Effector CD8-positive, alpha-beta T cell (primary cell): ENCODE measurements around the gene WDR13.
A peak's percentile ranks its signal among the peaks of the same experiment; 100 is the strongest.
"Not testable (repeated sequence)": the region's sequence is repeated elsewhere in the genome, so short reads cannot be mapped to it uniquely, and the experiment has no call there.

Source experiments
- DNase-seq: peaks from one replicate; lab custom pipeline; 2025; lab: John Stamatoyannopoulos, UW
- total RNA-seq, 4 experiments: gene quantifications; one replicate each; lab custom pipeline; 2026; lab: John Stamatoyannopoulos, UW

WDR13 gene
- 48.3 to 58.5 (median 54.1) reads per million in 4 experiments for total RNA-seq

DNA sequence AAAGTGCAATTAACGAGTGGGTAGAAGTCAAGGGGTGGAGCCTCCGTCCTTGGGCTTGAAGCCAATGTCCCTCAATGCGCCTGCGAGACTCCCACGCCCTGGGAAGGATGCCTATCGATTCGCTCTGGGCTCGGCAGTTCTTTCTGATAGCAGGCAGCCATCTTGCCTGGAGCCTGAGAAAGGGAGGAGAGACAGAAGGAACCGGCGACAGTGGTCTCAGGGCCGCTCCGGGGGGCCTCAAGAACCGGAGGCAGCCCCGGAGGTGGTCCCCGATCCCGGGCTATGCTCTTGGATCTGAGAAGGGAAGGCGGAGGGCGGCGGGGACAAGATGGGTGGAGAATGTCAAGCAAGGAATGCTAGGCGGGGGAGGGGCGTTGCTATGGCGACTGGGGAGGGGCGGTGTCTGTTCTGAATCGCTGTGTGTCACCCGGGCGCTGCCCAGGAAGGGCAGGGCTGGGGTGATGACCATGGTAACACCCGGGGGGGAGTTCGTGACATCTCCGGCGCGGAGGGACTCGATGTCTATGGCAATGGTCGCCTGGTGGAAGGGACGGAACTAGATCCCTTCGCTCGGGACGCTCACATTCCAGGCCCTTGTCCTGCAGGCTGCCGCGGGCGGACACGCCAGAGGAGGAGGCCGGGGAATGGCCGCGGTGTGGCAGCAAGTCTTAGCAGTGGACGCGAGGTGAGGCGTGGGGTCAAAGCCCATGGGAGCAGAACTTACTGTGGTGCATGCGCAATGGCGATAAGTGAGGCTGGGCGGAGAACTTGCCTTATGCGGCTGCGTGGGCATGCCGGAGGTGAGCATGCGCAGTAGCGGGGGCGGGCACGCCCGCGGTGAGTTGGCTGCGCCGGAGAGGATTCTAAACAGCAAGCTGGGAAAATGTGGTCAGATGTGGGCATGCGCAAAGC, at the start of gene WDR13:
Gene WDR13, plus strand, starts transcription at position 140 of the 912 bp plus-strand sequence. Its CDS starts 505 bp downstream, at position 645.
- DNase-seq = peak; percentile 83

GRCh38 chrX:48548871-48549270, 48.4 kb upstream of the WDR13 start:
- DNase-seq = no peak

- DNase-seq = not testable (repeated sequence)
Observed at GRCh38 chrX:48555731-48556325, 41.5 kb upstream of the WDR13 start.

DNA sequence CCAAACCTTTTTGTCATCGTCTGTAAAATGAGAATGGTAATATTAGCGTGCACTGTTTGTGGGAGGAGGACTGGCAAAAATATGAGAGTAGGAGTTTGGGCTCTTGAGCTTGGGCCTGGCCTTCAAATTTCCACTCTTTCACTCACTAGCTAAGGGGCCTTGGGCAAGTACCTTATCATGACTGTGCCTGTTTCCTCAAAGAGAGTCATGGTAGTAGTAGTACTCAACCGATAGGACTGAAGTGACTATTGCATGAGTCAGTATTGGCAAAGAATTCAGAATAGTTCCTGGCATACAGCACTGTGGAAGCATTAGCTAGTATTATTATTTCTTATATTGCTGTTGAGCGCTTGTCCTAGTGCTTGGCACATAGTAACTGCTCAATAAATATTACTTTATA, 39.0 kb upstream of the WDR13 start:
- DNase-seq = no peak

DNA sequence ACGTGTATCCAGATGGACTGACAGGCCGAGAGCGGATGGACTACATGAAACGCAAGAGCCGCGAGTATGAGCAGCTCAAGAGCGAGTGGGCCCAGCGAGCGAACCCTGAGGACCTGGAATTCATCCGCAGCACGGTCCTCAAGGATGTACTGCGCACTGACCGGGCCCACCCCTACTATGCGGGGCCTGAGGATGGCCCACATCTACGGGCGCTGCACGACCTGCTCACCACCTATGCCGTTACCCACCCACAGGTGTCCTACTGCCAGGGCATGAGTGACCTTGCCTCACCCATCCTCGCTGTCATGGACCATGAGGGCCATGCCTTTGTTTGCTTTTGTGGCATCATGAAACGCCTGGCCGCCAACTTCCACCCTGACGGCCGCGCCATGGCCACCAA, 37.7 kb upstream of the WDR13 start:
- DNase-seq = no peak

GRCh38 chrX:48560056-48560455, 37.2 kb upstream of the WDR13 start:
- no peak for DNase-seq

- no peak for DNase-seq
Observed at GRCh38 chrX:48560681-48561080, 36.6 kb upstream of the WDR13 start.

- DNase-seq = no peak
Observed at GRCh38 chrX:48569958-48570357, 27.3 kb upstream of the WDR13 start.

- DNase-seq = no peak
Observed at GRCh38 chrX:48573690-48574269, 23.5 kb upstream of the WDR13 start.

DNA sequence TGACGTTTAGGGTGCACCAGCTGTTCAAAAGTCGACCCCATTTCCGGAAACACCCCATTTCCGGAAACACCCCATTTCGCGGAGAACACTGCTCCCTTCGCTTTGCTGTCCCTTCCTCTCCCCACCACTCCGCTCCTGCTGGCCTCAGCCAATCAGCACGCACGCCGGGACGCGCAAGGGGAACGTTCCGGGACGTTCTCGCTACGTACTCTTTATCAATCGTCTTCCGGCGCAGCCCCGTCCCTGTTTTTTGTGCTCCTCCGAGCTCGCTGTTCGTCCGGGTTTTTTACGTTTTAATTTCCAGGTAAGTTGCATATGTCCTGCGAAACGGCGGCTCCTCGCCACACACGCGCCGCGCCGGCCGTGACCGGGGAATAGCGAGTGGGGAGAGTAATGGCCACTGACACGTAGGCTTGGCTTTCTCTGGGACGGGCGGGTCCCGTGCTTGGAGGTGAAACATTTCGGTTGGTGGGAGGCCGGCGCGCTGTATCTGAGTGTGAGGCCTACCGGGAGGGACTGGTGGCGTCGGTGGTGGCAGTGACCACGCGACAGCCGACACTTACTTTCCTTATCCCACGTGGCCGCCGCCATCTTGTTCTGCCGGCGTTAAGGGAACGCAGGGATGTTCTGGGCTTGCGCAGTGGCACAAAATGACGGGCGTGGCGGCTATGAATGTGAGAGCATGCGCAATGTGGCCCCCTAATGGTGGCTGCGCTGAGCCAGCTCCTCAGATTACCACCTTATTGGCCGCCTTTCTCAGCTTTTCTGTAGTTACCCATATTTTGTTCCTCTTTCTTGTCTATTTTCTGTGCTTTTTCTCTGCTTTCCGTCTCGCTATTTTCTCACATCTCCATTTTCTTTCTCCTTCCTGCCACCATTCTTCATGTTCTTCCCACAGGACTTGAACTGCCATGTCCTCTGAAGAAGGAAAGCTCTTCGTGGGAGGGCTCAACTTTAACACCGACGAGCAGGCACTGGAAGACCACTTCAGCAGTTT, 22.7 kb upstream of the WDR13 start, which contains the start of gene RBM3:
Gene RBM3, plus strand, starts transcription at position 215 of the 997 bp plus-strand sequence. Its CDS starts 697 bp downstream, at position 912.
- peak; percentile 85 for DNase-seq

- no peak for DNase-seq
Observed at GRCh38 chrX:48575642-48576041, 21.6 kb upstream of the WDR13 start.

GRCh38 chrX:48576108-48576507, 21.2 kb upstream of the WDR13 start:
- DNase-seq = no peak

DNA sequence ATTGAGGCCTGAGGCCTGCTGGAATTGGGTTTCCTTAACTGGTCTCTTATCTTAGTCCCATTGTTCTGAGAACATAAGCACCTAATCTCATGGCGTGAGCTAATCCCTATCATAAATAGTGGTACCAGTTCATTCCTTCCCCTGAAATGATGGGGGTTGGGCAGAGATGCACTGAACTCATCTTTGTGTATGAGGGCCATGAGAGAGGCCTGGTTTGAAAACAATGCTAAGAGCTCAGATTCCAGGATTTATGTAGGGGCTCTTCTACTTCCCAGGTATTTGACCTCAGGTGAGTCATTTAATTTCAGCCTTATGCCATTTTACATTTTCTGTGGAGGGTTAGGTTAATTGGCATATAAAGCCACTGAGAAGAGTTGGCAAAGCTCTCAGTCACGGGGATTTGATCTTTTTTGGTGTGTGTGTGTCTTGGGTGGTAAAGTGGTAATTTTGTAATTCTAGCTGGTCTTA, 18.6 kb upstream of the WDR13 start:
- DNase-seq = no peak

GRCh38 chrX:48579259-48579658, 18.0 kb upstream of the WDR13 start:
- no peak for DNase-seq

- no peak for DNase-seq
Observed at GRCh38 chrX:48580662-48581061, 16.6 kb upstream of the WDR13 start.

DNA sequence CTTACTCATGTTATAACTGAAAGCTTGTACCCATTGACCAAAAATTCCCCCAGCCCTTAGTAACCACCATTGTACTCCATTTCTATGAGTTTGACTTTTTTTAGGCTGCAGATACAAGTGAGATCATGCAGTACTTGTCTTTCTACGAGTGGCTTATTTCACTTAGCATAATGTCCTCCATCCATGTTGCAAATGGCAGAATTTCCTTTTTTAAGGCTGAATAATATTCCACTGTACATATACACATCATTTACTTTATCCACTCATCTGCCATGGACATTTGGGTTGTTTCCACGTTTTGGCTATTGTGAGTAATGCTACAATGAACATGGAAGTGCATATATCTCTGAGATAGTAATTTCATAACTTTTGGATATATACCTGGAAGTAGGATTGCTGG, 12.6 kb upstream of the WDR13 start:
- no peak for DNase-seq

- no peak for DNase-seq
Observed at GRCh38 chrX:48589482-48590162, 7.7 kb upstream of the WDR13 start.

- no peak for DNase-seq
Observed at GRCh38 chrX:48590203-48591103, 6.8 kb upstream of the WDR13 start.

GRCh38 chrX:48591255-48591791, 6.0 kb upstream of the WDR13 start:
- no peak for DNase-seq
